Vagina (tissue), 2 donors: Measurements from ENCODE around the gene WDR37.

ENCODE experiments used
- CTCF ChIP-seq, 3 experiments: fragments of 450-650 bp in 2 of 3; fragments of 200-600 bp in 1 of 3; sonication (generic) in 1 of 3; IDR thresholded peaks; one replicate each; pipeline ENCODE4 v1.5.1; 2017 to 2019; ENCODE audit warnings: antibody characterized with exemption in 3 of 3, mild to moderate bottlenecking in 2 of 3, moderate library complexity in 2 of 3
- POLR2A ChIP-seq, 2 donors: fragments of 450-650 bp; IDR thresholded peaks; one replicate each; pipeline ENCODE4 v1.6.1; 2017; ENCODE audit warnings: antibody characterized with exemption in 2 of 2, mild to moderate bottlenecking in 2 of 2, moderate library complexity in 2 of 2
- POLR2AphosphoS5 ChIP-seq, 2 donors: sonication (generic); formaldehyde crosslinking; IDR thresholded peaks; one replicate each; pipeline ENCODE4 v1.9.0; 2017; ENCODE audit warnings: antibody characterized with exemption in 2 of 2, mild to moderate bottlenecking in 2 of 2, low read depth in 1 of 2; ENCODE audit not compliant: insufficient read depth in 1 of 2

- TF ChIP-seq POLR2AphosphoS5 (IDR thresholded peaks at IDR 0.05; ENCODE audit: insufficient read depth in 1 of 2, low read depth in 1 of 2) (no peak), CTCF (IDR thresholded peaks at IDR 0.05) (no peak), POLR2A (IDR thresholded peaks at IDR 0.05) (no peak)
These were observed 5.6 kb upstream of the WDR37 start for GRCh38 chr10:1050554-1050953.
